Gastrocnemius medialis (tissue), 4 donors: ENCODE data around the gene NGDN.

Source experiments
- POLR2A ChIP-seq, 2 donors: fragments of 450-650 bp; IDR thresholded peaks; one replicate each; pipeline ENCODE4 v1.6.1; 2017; ENCODE audit warnings: antibody characterized with exemption in 2 of 2, mild to moderate bottlenecking in 2 of 2, moderate library complexity in 2 of 2
- TF ChIP-seq, protein P1 (sequence below), 5 experiments: fragments of 450-650 bp in 3 of 5; fragments of 200-600 bp in 2 of 5; sonication (generic) in 2 of 5; IDR thresholded peaks in 4 of 5; conservative IDR thresholded peaks in 1 of 5; 1 replicate in 4 of 5; 2 replicates in 1 of 5; pipeline ENCODE4 v1.5.1; 2016 to 2019; ENCODE audit warnings: antibody characterized with exemption in 5 of 5, mild to moderate bottlenecking in 3 of 5, moderate library complexity in 3 of 5

DNA sequence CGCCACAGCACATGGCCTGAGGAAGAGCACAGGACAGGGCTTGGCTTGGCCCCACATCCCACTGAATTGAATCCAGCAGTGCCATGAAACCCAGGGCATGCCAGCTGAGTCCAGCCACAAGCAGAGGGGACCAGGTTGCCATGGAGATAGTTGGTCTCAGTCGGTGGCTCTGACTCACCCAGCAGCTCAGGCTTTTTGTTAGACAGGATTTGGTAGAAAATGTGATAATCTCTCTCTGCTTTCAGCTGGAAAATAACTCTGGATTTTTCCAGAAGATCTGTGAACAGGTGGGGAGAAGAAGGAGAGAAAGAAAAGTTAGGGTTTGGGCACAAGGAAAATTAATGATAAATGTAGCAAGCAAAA, 38.8 kb upstream of the NGDN start:
- no peak for TF ChIP-seq POLR2A (IDR thresholded peaks at IDR 0.05)
- TF ChIP-seq, protein P1, sequence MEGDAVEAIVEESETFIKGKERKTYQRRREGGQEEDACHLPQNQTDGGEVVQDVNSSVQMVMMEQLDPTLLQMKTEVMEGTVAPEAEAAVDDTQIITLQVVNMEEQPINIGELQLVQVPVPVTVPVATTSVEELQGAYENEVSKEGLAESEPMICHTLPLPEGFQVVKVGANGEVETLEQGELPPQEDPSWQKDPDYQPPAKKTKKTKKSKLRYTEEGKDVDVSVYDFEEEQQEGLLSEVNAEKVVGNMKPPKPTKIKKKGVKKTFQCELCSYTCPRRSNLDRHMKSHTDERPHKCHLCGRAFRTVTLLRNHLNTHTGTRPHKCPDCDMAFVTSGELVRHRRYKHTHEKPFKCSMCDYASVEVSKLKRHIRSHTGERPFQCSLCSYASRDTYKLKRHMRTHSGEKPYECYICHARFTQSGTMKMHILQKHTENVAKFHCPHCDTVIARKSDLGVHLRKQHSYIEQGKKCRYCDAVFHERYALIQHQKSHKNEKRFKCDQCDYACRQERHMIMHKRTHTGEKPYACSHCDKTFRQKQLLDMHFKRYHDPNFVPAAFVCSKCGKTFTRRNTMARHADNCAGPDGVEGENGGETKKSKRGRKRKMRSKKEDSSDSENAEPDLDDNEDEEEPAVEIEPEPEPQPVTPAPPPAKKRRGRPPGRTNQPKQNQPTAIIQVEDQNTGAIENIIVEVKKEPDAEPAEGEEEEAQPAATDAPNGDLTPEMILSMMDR (IDR thresholded peaks at IDR 0.05 in 4 of 5, conservative IDR thresholded peaks at IDR 0.05 in 1 of 5) = no peak
